ENCODE data around the gene DNAH14. TPM values are rescaled to one million over a fixed set of nuclear protein-coding genes. Genes with fewer than 3 reads are reported as not detected.
"Not testable (repeated sequence)": the region's sequence is repeated elsewhere in the genome, so short reads cannot be mapped to it uniquely, and the experiment has no call there.

The DNAH14 gene
- total and polyA plus RNA-seq, 3 donors from 2014 or later, result 30.1 to 82.1 (median 37.3) TPM

- no peak for DNase-seq
- no peaks in the 10 kb centered on the region for H3K4me1 ChIP-seq
- no peaks in the 10 kb centered on the region for H3K9me3 ChIP-seq
- H3K4me3 ChIP-seq, result no peak overlapping the region
- intact Hi-C loops (cut with DNase I; ENCODE audit: low total_unique reads), result no loop called here
- H3K27ac ChIP-seq, result no peak overlapping the region
- no peaks in the 10 kb centered on the region for H3K27me3 ChIP-seq
- TF ChIP-seq POLR2A (IDR thresholded peaks at IDR 0.05) (no peak), CTCF (IDR thresholded peaks at IDR 0.05) (no peak)
- H3K36me3 ChIP-seq (ENCODE audit: low read depth, missing control alignments), result no peaks in the 10 kb centered on the region
Measured at GRCh38 chr1:225329041-225329440, 399.6 kb downstream of the DNAH14 start.

GRCh38 chr1:225329996-225330395 is 400.5 kb downstream of the DNAH14 start:
- H3K27me3 ChIP-seq; H3K4me3 ChIP-seq; DNase-seq; H3K36me3 ChIP-seq (ENCODE audit: low read depth, missing control alignments); H3K9me3 ChIP-seq; H3K4me1 ChIP-seq; H3K27ac ChIP-seq; intact Hi-C loops (cut with DNase I; ENCODE audit: low total_unique reads): not testable (repeated sequence)
- 89 to 93% methylated on average over 1 of the region's 1 CpG for WGBS, 2 donors

- H3K4me1 ChIP-seq, result no peaks in the 10 kb centered on the region
- TF ChIP-seq CTCF (IDR thresholded peaks at IDR 0.05) (no peak), POLR2A (IDR thresholded peaks at IDR 0.05) (no peak)
- no peak overlapping the region for H3K27ac ChIP-seq
- no peak overlapping the region for H3K4me3 ChIP-seq
- intact Hi-C loops (cut with DNase I; ENCODE audit: low total_unique reads), result no loop called here
- 91 to 100% methylated on average over 1 of the region's 1 CpG for WGBS, 2 donors
- H3K9me3 ChIP-seq, result no peaks in the 10 kb centered on the region
- H3K27me3 ChIP-seq, result no peaks in the 10 kb centered on the region
- DNase-seq, result no peak
- no peaks in the 10 kb centered on the region for H3K36me3 ChIP-seq (ENCODE audit: low read depth, missing control alignments)
Measured at GRCh38 chr1:225332686-225333085, 403.2 kb downstream of the DNAH14 start.

- WGBS, 2 donors, result 27 to 33% methylated on average over 16 to 18 of the region's 18 CpGs
Measured at GRCh38 chr1:225335098-225335778, 405.8 kb downstream of the DNAH14 start.

GRCh38 chr1:225338545-225338944 is 409.1 kb downstream of the DNAH14 start:
- Histone ChIP-seq H3K9me3 (no peaks in the 10 kb centered on the region), H3K4me3 (no peak overlapping the region), H3K27me3 (no peaks in the 10 kb centered on the region), H3K4me1 (no peaks in the 10 kb centered on the region), H3K27ac (no peak overlapping the region), H3K36me3 (ENCODE audit: low read depth, missing control alignments) (no peaks in the 10 kb centered on the region)
- TF ChIP-seq POLR2A (IDR thresholded peaks at IDR 0.05) (no peak), CTCF (IDR thresholded peaks at IDR 0.05) (no peak)
- whole genome bisulfite sequencing, 2 donors, result 80 to 88% methylated on average over 3 of the region's 3 CpGs
- no peak for DNase-seq
- intact Hi-C loops (cut with DNase I; ENCODE audit: low total_unique reads), result no loop called here

More at GRCh38 chr1:225335098-225335778, 405.8 kb downstream of the DNAH14 start:
- H3K9me3 ChIP-seq; intact Hi-C loops (cut with DNase I; ENCODE audit: low total_unique reads); H3K4me1 ChIP-seq; H3K4me3 ChIP-seq; DNase-seq; H3K36me3 ChIP-seq (ENCODE audit: low read depth, missing control alignments); H3K27me3 ChIP-seq; H3K27ac ChIP-seq: not testable (repeated sequence)

- Histone ChIP-seq H3K4me3 (no peak overlapping the region), H3K27ac (no peak overlapping the region), H3K4me1 (no peaks in the 10 kb centered on the region), H3K36me3 (ENCODE audit: low read depth, missing control alignments) (no peaks in the 10 kb centered on the region), H3K27me3 (no peaks in the 10 kb centered on the region), H3K9me3 (no peaks in the 10 kb centered on the region)
- no peak for TF ChIP-seq CTCF (IDR thresholded peaks at IDR 0.05)
- no peak for DNase-seq
- WGBS, 2 donors, result 92 to 97% methylated on average over 3 of the region's 3 CpGs
- intact Hi-C loops (cut with DNase I; ENCODE audit: low total_unique reads), result no loop called here
Measured at GRCh38 chr1:225341642-225342041, 412.2 kb downstream of the DNAH14 start.
